Activated CD8-positive, alpha-beta T cell treated with anti-CD3 and anti-CD28 coated beads for 36 hours (primary cell): Measurements from ENCODE around the gene PVALEF. TPM values are rescaled to one million over a fixed set of nuclear protein-coding genes. Genes with fewer than 3 reads are reported as not detected.
"Not testable (repeated sequence)": the region's sequence is repeated elsewhere in the genome, so short reads cannot be mapped to it uniquely, and the experiment has no call there.

Source experiments
- ATAC-seq: fragments of 200-7000 bp; cut with Tn5 transposase; one replicate; pipeline ENCODE4 v1.10.0; 2021; ENCODE audit warnings: mild to moderate bottlenecking, moderate library complexity
- CTCF ChIA-PET: fragments of 350-600 bp; sonication (Branson Sonifier 250); formaldehyde crosslinking; loops from one replicate; lab custom pipeline; 2021; ENCODE audit warnings: antibody characterized with exemption; lab: Charles Lee
- POLR2A ChIA-PET: fragments of 350-600 bp; sonication (Branson Sonifier 250); formaldehyde crosslinking; loops from one replicate; lab custom pipeline; 2021; ENCODE audit warnings: antibody characterized with exemption; lab: Charles Lee
- DNase-seq: peaks from one replicate; pipeline ENCODE4 v3.0.0-alpha.2; 2020
- H3K27ac Mint-ChIP-seq: one replicate; pipeline ENCODE4 v1.8.0; 2021; ENCODE audit warnings: mild to moderate bottlenecking, mixed read lengths
- H3K27me3 Mint-ChIP-seq: one replicate; pipeline ENCODE4 v1.8.0; 2021; ENCODE audit warnings: mixed read lengths
- H3K36me3 Mint-ChIP-seq: one replicate; pipeline ENCODE4 v1.8.0; 2021; ENCODE audit warnings: low read depth, mixed read lengths
- H3K4me1 Mint-ChIP-seq: one replicate; pipeline ENCODE4 v1.8.0; 2021; ENCODE audit warnings: low read depth, mixed read lengths
- H3K4me3 Mint-ChIP-seq: one replicate; pipeline ENCODE4 v1.8.0; 2021; ENCODE audit warnings: mild to moderate bottlenecking, moderate library complexity, mixed read lengths
- H3K9me3 Mint-ChIP-seq: one replicate; pipeline ENCODE4 v1.8.0; 2021; ENCODE audit warnings: mixed read lengths
- CTCF ChIP-seq: fragments of 200-600 bp; IDR thresholded peaks from one replicate; pipeline ENCODE4 v1.8.0; 2022; ENCODE audit warnings: antibody characterized with exemption, mild to moderate bottlenecking
- intact Hi-C: fragments of 100-400 bp; cut with micrococcal nuclease; formaldehyde crosslinking; loops from one replicate; pipeline ENCODE4 v1.10.0; 2022
- total RNA-seq, 2 experiments: library from RNA; stranded (reverse); gene quantifications; one replicate each; pipeline ENCODE4 v1.2.3, GENCODE V29; 2021

Gene PVALEF
- total RNA-seq, 2 experiments from 2014 or later = not detected

- ATAC-seq = no peak
- DNase-seq = no peak
- POLR2A ChIA-PET = no interaction called here
- H3K4me3 Mint-ChIP-seq = no peak overlapping the region
- TF ChIP-seq CTCF = no peak
- H3K36me3 Mint-ChIP-seq = no peaks in the 10 kb centered on the region
- intact Hi-C loops = no loop called here
- CTCF ChIA-PET = no interaction called here
- H3K27ac Mint-ChIP-seq = no peak overlapping the region
- no peaks in the 10 kb centered on the region for H3K9me3 Mint-ChIP-seq
- H3K4me1 Mint-ChIP-seq = no peaks in the 10 kb centered on the region
- peaks cover 2% of the 10 kb centered on the region for H3K27me3 Mint-ChIP-seq
Measured at GRCh38 chr17:81148986-81149533, 16.2 kb upstream of the PVALEF start.

DNA sequence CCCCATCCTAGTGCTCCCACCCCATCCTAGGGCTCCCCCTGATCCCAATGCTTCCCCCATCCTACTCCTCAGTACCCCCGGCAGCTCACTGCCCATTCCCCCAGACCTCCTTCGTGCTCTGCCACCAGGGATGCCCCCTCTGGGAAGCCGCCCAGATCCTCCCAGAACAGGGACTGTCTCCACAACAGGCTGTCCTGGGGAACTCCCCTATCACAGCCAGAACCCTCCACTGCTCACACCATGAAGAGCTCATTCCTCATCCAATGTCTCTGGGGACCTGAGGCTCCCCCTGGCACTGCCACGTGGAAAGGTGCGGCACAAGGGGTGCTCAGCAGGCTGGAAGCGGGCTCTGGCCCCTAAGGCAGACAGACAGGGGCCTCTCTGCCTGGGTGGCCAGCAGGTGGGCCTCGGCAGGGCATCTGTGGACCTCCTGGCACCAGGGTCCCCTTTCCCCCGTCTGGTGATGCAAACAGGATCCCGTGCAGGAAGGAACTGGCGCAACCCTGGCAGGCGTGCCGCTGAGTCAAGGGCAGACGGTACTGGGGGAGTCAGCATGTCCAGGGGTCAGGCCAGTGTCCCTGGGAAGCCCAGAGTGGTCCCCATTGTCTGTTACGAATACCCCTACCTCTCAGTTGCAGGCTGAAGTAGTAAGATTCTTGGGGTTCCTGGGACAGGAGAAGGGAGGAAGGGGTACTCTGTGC, 14.8 kb upstream of the PVALEF start:
- ATAC-seq (no peak), DNase-seq (no peak)
- intact Hi-C loops = no loop called here
- POLR2A ChIA-PET = no interaction called here
- no peaks in the 10 kb centered on the region for H3K36me3 Mint-ChIP-seq
- H3K27me3 Mint-ChIP-seq = peaks cover 2% of the 10 kb centered on the region
- TF ChIP-seq CTCF = no peak
- H3K9me3 Mint-ChIP-seq = no peaks in the 10 kb centered on the region
- no peaks in the 10 kb centered on the region for H3K4me1 Mint-ChIP-seq
- H3K4me3 Mint-ChIP-seq = no peak overlapping the region
- no peak overlapping the region for H3K27ac Mint-ChIP-seq
- CTCF ChIA-PET = no interaction called here

GRCh38 chr17:81151278-81151677, 14.0 kb upstream of the PVALEF start:
- no peaks in the 10 kb centered on the region for H3K36me3 Mint-ChIP-seq
- H3K4me1 Mint-ChIP-seq = no peaks in the 10 kb centered on the region
- H3K9me3 Mint-ChIP-seq = no peaks in the 10 kb centered on the region
- no peak for DNase-seq
- ChIA-PET CTCF (no interaction called here), POLR2A (no interaction called here)
- intact Hi-C loops = no loop called here
- H3K27me3 Mint-ChIP-seq = peaks cover 2% of the 10 kb centered on the region
- H3K27ac Mint-ChIP-seq = no peak overlapping the region
- TF ChIP-seq CTCF = no peak
- no peak overlapping the region for H3K4me3 Mint-ChIP-seq
- ATAC-seq = no peak

- no peaks in the 10 kb centered on the region for H3K4me1 Mint-ChIP-seq
- ChIA-PET CTCF (no interaction called here), POLR2A (interaction anchor here (0.6 kb wide), 1 partner anchor 252 kb away, joined by 3 read pairs; no protein-coding TSS in a partner anchor)
- DNase-seq (no peak), ATAC-seq (no peak)
- TF ChIP-seq CTCF = no peak
- H3K36me3 Mint-ChIP-seq = no peaks in the 10 kb centered on the region
- no peak overlapping the region for H3K4me3 Mint-ChIP-seq
- H3K27me3 Mint-ChIP-seq = peaks cover 2% of the 10 kb centered on the region
- H3K9me3 Mint-ChIP-seq = no peaks in the 10 kb centered on the region
- H3K27ac Mint-ChIP-seq = no peak overlapping the region
- intact Hi-C loops = no loop called here
Measured at GRCh38 chr17:81152288-81152828, 12.9 kb upstream of the PVALEF start.

GRCh38 chr17:81153340-81153803, 11.9 kb upstream of the PVALEF start:
- H3K36me3 Mint-ChIP-seq = no peaks in the 10 kb centered on the region
- POLR2A ChIA-PET = no interaction called here
- TF ChIP-seq CTCF = no peak
- DNase-seq = no peak
- no peak for ATAC-seq
- peaks cover 2% of the 10 kb centered on the region for H3K27me3 Mint-ChIP-seq
- H3K4me1 Mint-ChIP-seq = no peaks in the 10 kb centered on the region
- no peak overlapping the region for H3K27ac Mint-ChIP-seq
- no peaks in the 10 kb centered on the region for H3K9me3 Mint-ChIP-seq
- intact Hi-C loops = no loop called here
- no peak overlapping the region for H3K4me3 Mint-ChIP-seq
- CTCF ChIA-PET = no interaction called here

DNA sequence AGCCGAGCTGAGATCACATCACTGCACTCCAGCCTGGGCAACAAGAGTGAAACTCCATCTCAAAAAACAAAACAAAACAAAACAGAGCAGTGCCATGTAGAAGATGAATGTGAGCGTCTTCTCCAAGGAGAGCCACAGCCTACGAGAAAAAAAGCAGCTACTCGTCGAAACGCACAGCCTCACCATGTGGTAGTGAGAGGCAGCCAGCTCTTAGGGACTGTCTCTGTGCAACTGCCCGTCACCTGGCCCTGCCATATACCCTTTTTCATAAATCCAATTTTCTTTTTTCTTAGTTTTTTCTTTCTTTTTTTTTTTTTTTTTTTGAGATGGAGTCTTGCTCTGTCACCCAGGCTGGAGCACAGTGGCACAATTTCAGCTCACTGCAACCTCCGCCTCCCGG, 11.3 kb upstream of the PVALEF start:
- H3K4me1 Mint-ChIP-seq, H3K9me3 Mint-ChIP-seq, H3K4me3 Mint-ChIP-seq, H3K27ac Mint-ChIP-seq, H3K36me3 Mint-ChIP-seq, POLR2A ChIA-PET, ATAC-seq, DNase-seq, CTCF ChIA-PET, H3K27me3 Mint-ChIP-seq, intact Hi-C loops: not testable (repeated sequence)
